ENCODE data around the gene CDC34.

The CDC34 gene

DNA sequence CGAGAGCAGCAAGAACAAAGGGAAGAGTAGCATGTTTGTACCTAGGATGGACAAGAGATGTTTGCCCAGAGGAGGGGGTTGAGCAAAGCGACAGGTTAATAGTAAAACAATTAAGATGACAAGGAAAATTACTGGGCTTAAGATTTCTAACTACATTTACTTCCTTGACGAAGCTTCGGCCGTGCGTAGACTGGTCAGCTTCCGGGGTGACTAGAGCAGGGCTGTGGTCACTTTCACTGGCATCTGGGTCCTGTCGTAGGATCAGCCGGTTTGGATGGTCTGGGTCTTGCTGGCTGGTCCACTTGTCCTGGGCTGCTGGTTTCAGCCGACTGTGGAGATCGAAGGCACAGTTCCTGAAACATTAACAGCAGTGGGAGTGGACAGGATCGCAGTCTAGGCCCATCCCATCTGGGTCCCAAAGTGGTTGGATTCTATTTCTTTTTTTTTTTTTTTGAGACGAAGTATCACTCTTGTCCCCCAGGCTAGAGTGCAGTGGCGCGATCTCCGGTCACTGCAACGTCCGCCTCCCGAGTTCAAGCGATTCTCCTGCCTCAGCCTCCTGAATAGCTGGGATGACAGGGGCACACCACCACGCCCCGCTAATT, 35.8 kb downstream of the CDC34 start:
- no peaks in the 10 kb centered on the region for H4K20me1 ChIP-seq (ENCODE audit: insufficient read depth, low read length)
- TF ChIP-seq EZH2phosphoT487 (IDR thresholded peaks at IDR 0.05; ENCODE audit: low read depth) = no peak
- TF ChIP-seq, protein P1, sequence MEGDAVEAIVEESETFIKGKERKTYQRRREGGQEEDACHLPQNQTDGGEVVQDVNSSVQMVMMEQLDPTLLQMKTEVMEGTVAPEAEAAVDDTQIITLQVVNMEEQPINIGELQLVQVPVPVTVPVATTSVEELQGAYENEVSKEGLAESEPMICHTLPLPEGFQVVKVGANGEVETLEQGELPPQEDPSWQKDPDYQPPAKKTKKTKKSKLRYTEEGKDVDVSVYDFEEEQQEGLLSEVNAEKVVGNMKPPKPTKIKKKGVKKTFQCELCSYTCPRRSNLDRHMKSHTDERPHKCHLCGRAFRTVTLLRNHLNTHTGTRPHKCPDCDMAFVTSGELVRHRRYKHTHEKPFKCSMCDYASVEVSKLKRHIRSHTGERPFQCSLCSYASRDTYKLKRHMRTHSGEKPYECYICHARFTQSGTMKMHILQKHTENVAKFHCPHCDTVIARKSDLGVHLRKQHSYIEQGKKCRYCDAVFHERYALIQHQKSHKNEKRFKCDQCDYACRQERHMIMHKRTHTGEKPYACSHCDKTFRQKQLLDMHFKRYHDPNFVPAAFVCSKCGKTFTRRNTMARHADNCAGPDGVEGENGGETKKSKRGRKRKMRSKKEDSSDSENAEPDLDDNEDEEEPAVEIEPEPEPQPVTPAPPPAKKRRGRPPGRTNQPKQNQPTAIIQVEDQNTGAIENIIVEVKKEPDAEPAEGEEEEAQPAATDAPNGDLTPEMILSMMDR (IDR thresholded peaks at IDR 0.05; ENCODE audit: low read depth, low read length) = no peak
- no peak overlapping the region for H2AFZ ChIP-seq (ENCODE audit: low read depth, low read length)
- H3K79me2 ChIP-seq (ENCODE audit: low read length) = peaks cover under 1% of the 10 kb centered on the region; the same call in 1 of the 2 replicates
- no peak overlapping the region for H3K4me3 ChIP-seq (ENCODE audit: low read length)
- H3K4me2 ChIP-seq (ENCODE audit: low read length) = no peak overlapping the region
- no peaks in the 10 kb centered on the region for H3K9me3 ChIP-seq (ENCODE audit: insufficient read depth, low read length)
- H3K36me3 ChIP-seq (replicated peaks; ENCODE audit: low read depth, low read length) = peaks cover 16% of the 10 kb centered on the region
- no peak overlapping the region for H3K27ac ChIP-seq (ENCODE audit: low read length)
- no peaks in the 10 kb centered on the region for H3K27me3 ChIP-seq (ENCODE audit: low read depth, low read length)
- H3K4me1 ChIP-seq (ENCODE audit: low read length) = no peaks in the 10 kb centered on the region
- no peak overlapping the region for H3K9ac ChIP-seq (ENCODE audit: low read length)

DNA sequence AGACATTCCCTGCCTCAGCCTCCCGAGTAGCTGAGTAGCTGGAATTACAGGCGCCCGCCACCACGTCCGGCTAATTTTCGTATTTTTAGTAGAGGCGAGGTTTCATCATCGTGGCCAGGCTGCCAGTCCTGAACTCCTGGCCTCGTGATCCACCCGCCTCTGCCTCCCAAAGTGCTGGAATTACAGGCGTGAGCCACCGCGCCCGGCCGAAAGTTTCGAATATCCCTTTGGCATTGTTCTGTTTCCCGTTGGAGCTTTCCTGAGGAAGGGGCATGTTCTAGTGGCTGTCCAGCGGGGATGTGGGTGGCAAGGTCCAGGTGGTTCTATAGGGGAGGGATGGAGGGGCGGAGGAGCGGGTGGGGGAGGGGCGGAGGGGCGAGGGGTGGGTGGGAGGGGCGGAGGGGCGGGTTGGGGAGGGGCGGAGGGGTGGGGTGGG, 38.7 kb downstream of the CDC34 start:
- H3K36me3 ChIP-seq (replicated peaks; ENCODE audit: low read depth, low read length) = peaks cover 17% of the 10 kb centered on the region
- no peak for TF ChIP-seq EZH2phosphoT487 (IDR thresholded peaks at IDR 0.05; ENCODE audit: low read depth)
- TF ChIP-seq, protein P1 (IDR thresholded peaks at IDR 0.05; ENCODE audit: low read depth, low read length) = no peak
- H2AFZ ChIP-seq (ENCODE audit: low read depth, low read length) = no peak overlapping the region
- H4K20me1 ChIP-seq (ENCODE audit: insufficient read depth, low read length) = peaks cover 22% of the 10 kb centered on the region
- H3K9me3 ChIP-seq (ENCODE audit: insufficient read depth, low read length) = no peaks in the 10 kb centered on the region
- no peak overlapping the region for H3K4me2 ChIP-seq (ENCODE audit: low read length)
- H3K4me3 ChIP-seq (ENCODE audit: low read length) = no peak overlapping the region
- H3K27ac ChIP-seq (ENCODE audit: low read length) = no peak overlapping the region
- peaks cover 29% of the 10 kb centered on the region for H3K79me2 ChIP-seq (ENCODE audit: low read length)
- H3K9ac ChIP-seq (ENCODE audit: low read length) = no peak overlapping the region
- H3K27me3 ChIP-seq (ENCODE audit: low read depth, low read length) = no peaks in the 10 kb centered on the region
- H3K4me1 ChIP-seq (ENCODE audit: low read length) = peaks cover 17% of the 10 kb centered on the region

- H2AFZ ChIP-seq (ENCODE audit: low read depth, low read length) = peak overlapping the region; percentile 54
- H3K27ac ChIP-seq (ENCODE audit: low read length) = peak overlapping the region; percentile 94
- H4K20me1 ChIP-seq (ENCODE audit: insufficient read depth, low read length) = peaks cover 28% of the 10 kb centered on the region
- H3K27me3 ChIP-seq (ENCODE audit: low read depth, low read length) = no peaks in the 10 kb centered on the region
- peak overlapping the region; percentile 92 for H3K9ac ChIP-seq (ENCODE audit: low read length)
- peaks cover 18% of the 10 kb centered on the region for H3K36me3 ChIP-seq (replicated peaks; ENCODE audit: low read depth, low read length)
- no peaks in the 10 kb centered on the region for H3K9me3 ChIP-seq (ENCODE audit: insufficient read depth, low read length)
- no peak for TF ChIP-seq EZH2phosphoT487 (IDR thresholded peaks at IDR 0.05; ENCODE audit: low read depth)
- TF ChIP-seq, protein P1 (IDR thresholded peaks at IDR 0.05; ENCODE audit: low read depth, low read length) = no peak
- peaks cover 37% of the 10 kb centered on the region for H3K79me2 ChIP-seq (ENCODE audit: low read length)
- peak overlapping the region; percentile 82 for H3K4me3 ChIP-seq (ENCODE audit: low read length)
- H3K4me1 ChIP-seq (ENCODE audit: low read length) = peaks cover 17% of the 10 kb centered on the region
- peak overlapping the region; percentile 78 for H3K4me2 ChIP-seq (ENCODE audit: low read length)
Observed at GRCh38 chr19:570937-571565, 39.5 kb downstream of the CDC34 start.

GRCh38 chr19:571566-571974, 40.0 kb downstream of the CDC34 start:
- TF ChIP-seq, protein P1 (IDR thresholded peaks at IDR 0.05; ENCODE audit: low read depth, low read length) = no peak
- TF ChIP-seq EZH2phosphoT487 (IDR thresholded peaks at IDR 0.05; ENCODE audit: low read depth) = no peak
- H3K27me3 ChIP-seq (ENCODE audit: low read depth, low read length) = no peaks in the 10 kb centered on the region
- H3K27ac ChIP-seq (ENCODE audit: low read length) = peak overlapping the region; percentile 94
- peak overlapping the region; percentile 82 for H3K4me3 ChIP-seq (ENCODE audit: low read length)
- H3K36me3 ChIP-seq (replicated peaks; ENCODE audit: low read depth, low read length) = peaks cover 16% of the 10 kb centered on the region
- H3K4me2 ChIP-seq (ENCODE audit: low read length) = peak overlapping the region; percentile 78
- H4K20me1 ChIP-seq (ENCODE audit: insufficient read depth, low read length) = peaks cover 33% of the 10 kb centered on the region
- H3K79me2 ChIP-seq (ENCODE audit: low read length) = peaks cover 42% of the 10 kb centered on the region
- peaks cover 17% of the 10 kb centered on the region for H3K4me1 ChIP-seq (ENCODE audit: low read length)
- no peaks in the 10 kb centered on the region for H3K9me3 ChIP-seq (ENCODE audit: insufficient read depth, low read length)
- H2AFZ ChIP-seq (ENCODE audit: low read depth, low read length) = peak overlapping the region; percentile 54
- H3K9ac ChIP-seq (ENCODE audit: low read length) = peak overlapping the region; percentile 92

Data from OCI-LY3 (cell line).